Duodenal mucosa (tissue), 2 donors: Measurements from ENCODE around the gene REV3L.
A peak's percentile ranks its signal among the peaks of the same experiment; 100 is the strongest.

ENCODE experiments used
- H3K27ac ChIP-seq: one replicate; pipeline ENCODE4 v1.7.0; 2013; ENCODE audit warnings: low read depth, low read length
- H3K27me3 ChIP-seq, 2 donors: one replicate each; pipeline ENCODE4 v1.7.0; 2013; ENCODE audit warnings: low read length in 2 of 2, control low read depth in 1 of 2; ENCODE audit not compliant: insufficient read depth in 2 of 2, control insufficient read depth in 1 of 2
- H3K36me3 ChIP-seq, 2 donors: one replicate each; pipeline ENCODE4 v1.7.0; 2013; ENCODE audit warnings: low read length in 2 of 2, control low read depth in 1 of 2; ENCODE audit not compliant: insufficient read depth in 2 of 2, control insufficient read depth in 1 of 2
- H3K4me1 ChIP-seq, 2 donors: one replicate each; pipeline ENCODE4 v1.7.0; 2013; ENCODE audit warnings: low read length in 2 of 2, control low read depth in 1 of 2; ENCODE audit not compliant: insufficient read depth in 2 of 2, control insufficient read depth in 1 of 2
- H3K4me3 ChIP-seq, 2 donors: one replicate each; pipeline ENCODE4 v1.7.0; 2013; ENCODE audit warnings: low read length in 2 of 2, low read depth in 1 of 2
- H3K9ac ChIP-seq, 2 donors: one replicate each; pipeline ENCODE4 v1.7.0; 2013; ENCODE audit warnings: low read length in 2 of 2, low read depth in 1 of 2
- H3K9me3 ChIP-seq, 2 donors: one replicate each; pipeline ENCODE4 v1.7.0; 2013; ENCODE audit warnings: low read length in 2 of 2, control low read depth in 1 of 2; ENCODE audit not compliant: control insufficient read depth in 1 of 2

REV3L gene

GRCh38 chr6:111274593-111275217, 208.3 kb downstream of the REV3L start:
- H3K4me1 ChIP-seq, result peaks cover 0 to 9% of the 10 kb centered on the region in 2 donors
- H3K27me3 ChIP-seq, result no peaks in the 10 kb centered on the region
- H3K4me3 ChIP-seq, result no peak overlapping the region
- peaks cover 20 to 59% of the 10 kb centered on the region in 2 donors for H3K36me3 ChIP-seq
- H3K27ac ChIP-seq, result no peak overlapping the region
- peaks cover 5 to 12% of the 10 kb centered on the region in 2 donors for H3K9me3 ChIP-seq
- no peak overlapping the region for H3K9ac ChIP-seq

DNA sequence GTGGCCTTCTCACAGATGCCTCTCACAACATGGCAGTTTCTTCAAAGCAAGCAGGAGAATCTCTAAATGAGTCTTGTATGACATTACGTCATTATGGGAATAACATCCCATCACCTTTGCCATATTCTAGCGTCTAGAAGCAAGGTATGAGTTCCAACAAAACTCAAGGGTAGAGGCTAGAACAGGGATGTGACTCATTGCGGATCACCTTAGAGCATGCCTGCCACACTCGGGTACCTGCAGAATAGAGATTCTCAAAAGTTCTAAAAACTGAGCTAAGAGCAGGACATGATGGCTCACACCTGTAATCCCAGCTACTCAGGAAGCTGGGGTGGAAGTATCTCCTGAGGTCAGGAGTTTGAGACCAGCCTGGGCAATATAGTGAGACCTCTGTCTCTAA, 212.9 kb downstream of the REV3L start:
- no peaks in the 10 kb centered on the region for H3K27me3 ChIP-seq
- H3K27ac ChIP-seq, result no peak overlapping the region
- H3K4me1 ChIP-seq, result peaks cover 0 to 5% of the 10 kb centered on the region in 2 donors
- peaks cover 5 to 11% of the 10 kb centered on the region in 2 donors for H3K9me3 ChIP-seq
- H3K9ac ChIP-seq, result no peak overlapping the region
- H3K4me3 ChIP-seq, result no peak overlapping the region
- peaks cover 17 to 47% of the 10 kb centered on the region in 2 donors for H3K36me3 ChIP-seq

DNA sequence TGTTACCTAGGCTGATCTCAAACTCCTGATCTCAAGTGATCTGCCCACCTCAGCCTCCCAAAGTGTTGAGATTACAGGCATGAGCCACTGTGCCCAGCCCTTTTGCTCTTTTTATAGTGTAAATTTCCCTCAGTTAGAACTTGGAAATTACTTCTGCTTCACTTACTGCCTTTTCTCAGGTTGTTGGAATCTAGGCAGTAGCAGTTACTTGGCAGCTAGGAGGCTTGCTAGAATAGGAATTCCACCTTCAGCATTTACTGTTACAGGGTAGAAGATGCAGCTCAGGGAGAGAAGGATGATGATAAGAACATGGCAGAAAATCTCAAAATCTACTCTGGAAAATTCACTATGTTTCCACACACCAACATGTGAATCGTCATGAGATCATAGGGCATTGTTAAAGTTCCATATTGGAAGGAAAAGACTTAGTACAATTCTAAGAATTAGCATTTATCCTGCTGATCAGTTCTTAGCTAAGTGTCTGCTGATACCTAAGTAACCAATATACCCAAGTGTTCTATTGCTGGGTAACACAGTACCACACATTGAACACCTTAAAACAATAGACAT, 213.5 kb downstream of the REV3L start:
- peaks cover 0 to 5% of the 10 kb centered on the region in 2 donors for H3K4me1 ChIP-seq
- H3K36me3 ChIP-seq, result peaks cover 17 to 44% of the 10 kb centered on the region in 2 donors
- H3K9ac ChIP-seq, result no peak overlapping the region
- no peak overlapping the region for H3K4me3 ChIP-seq
- peaks cover 4 to 5% of the 10 kb centered on the region in 2 donors for H3K9me3 ChIP-seq
- H3K27me3 ChIP-seq, result no peaks in the 10 kb centered on the region
- no peak overlapping the region for H3K27ac ChIP-seq

- Histone ChIP-seq H3K9me3 (no peaks in the 10 kb centered on the region), H3K4me3 (no peak overlapping the region), H3K27ac (no peak overlapping the region), H3K4me1 (peaks cover 0 to 5% of the 10 kb centered on the region in 2 donors), H3K9ac (no peak overlapping the region), H3K27me3 (no peaks in the 10 kb centered on the region), H3K36me3 (peaks cover 16 to 35% of the 10 kb centered on the region in 2 donors)
These were observed 215.2 kb downstream of the REV3L start for GRCh38 chr6:111267764-111268333.

DNA sequence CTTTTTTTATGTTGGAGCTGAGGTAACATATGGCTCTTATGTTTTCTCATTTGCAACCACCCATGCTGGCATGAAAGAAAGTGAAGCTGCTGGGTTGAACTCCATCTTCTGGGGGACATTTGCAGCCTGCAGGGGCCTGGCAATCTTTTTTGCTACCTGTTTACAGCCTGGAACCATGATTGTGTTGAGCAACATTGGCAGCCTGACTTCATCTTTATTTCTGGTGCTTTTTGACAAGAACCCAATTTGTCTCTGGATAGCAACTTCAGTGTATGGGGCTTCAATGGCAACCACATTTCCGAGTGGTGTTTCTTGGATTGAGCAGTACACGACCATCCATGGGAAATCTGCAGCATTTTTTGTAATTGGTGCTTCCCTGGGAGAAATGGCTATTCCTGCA, 216.7 kb downstream of the REV3L start:
- Histone ChIP-seq H3K27ac (no peak overlapping the region), H3K9me3 (no peaks in the 10 kb centered on the region), H3K4me1 (peaks cover 0 to 5% of the 10 kb centered on the region in 2 donors), H3K9ac (no peak overlapping the region), H3K36me3 (peaks cover 20 to 41% of the 10 kb centered on the region in 2 donors), H3K27me3 (no peaks in the 10 kb centered on the region), H3K4me3 (no peak overlapping the region)

DNA sequence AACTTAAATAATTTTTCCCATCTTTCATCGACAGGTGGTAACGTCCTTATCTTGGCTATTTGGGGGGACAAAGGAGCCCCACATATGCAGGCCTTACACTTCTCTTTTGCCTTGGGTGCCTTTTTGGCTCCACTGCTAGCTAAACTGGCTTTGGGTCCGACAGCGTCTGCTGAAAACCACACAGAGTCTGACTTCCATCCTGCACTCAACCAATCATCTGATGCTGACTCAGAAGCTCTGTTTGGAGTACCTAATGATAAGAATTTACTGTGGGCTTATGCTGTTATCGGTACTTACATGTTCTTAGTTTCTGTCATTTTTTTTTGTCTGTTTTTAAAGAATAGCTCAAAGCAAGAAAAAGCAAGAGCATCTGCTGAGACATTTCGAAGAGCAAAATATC, 217.2 kb downstream of the REV3L start:
- Histone ChIP-seq H3K4me3 (no peak overlapping the region), H3K27me3 (no peaks in the 10 kb centered on the region), H3K36me3 (peaks cover 20 to 41% of the 10 kb centered on the region in 2 donors), H3K9ac (no peak overlapping the region), H3K27ac (no peak overlapping the region), H3K9me3 (no peaks in the 10 kb centered on the region), H3K4me1 (peaks cover 0 to 7% of the 10 kb centered on the region in 2 donors)

GRCh38 chr6:111263837-111264236, 219.2 kb downstream of the REV3L start:
- no peak overlapping the region for H3K9ac ChIP-seq
- no peaks in the 10 kb centered on the region for H3K27me3 ChIP-seq
- H3K4me3 ChIP-seq, result no peak overlapping the region
- H3K27ac ChIP-seq, result no peak overlapping the region
- H3K4me1 ChIP-seq, result peaks cover 0 to 14% of the 10 kb centered on the region in 2 donors
- no peaks in the 10 kb centered on the region for H3K9me3 ChIP-seq
- peaks cover 20 to 37% of the 10 kb centered on the region in 2 donors for H3K36me3 ChIP-seq

DNA sequence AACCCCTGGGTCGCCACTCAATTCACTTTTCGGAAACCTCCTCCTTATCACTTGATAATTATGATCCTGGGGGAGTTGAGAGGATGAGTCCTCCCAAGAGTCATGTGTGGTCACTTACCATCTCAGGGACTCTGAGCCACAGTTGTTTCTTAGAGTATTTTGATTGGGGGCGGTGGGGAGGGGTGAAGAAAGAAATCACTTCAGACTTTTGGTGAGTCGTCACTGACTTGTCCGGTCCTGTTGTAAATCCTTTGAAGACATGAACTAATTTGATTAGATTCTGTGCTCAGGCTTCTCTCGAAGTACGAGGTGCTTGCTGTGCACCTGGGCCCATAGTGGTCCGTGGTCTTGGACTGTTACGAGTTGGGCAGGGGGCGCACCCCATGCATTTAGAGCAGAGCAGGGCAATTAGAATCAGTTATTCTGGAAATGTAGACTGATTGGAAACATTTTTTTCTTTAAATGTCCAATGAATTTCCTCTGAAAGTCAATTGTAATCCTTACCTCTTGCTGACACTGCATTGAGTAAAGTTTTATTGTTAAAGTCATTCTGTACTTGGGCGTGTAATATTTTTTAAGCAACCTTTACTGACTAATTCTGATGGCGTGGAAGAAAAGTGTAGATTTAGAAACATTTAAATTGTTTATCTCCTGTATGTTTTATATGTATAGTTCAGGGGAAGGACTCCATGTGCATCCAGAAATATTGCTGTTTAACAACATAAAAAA, 222.3 kb downstream of the REV3L start:
- no peaks in the 10 kb centered on the region for H3K9me3 ChIP-seq
- H3K9ac ChIP-seq, result peak overlapping the region; percentile 21 to 39
- peaks cover 0 to 9% of the 10 kb centered on the region in 2 donors for H3K4me1 ChIP-seq
- H3K27me3 ChIP-seq, result no peaks in the 10 kb centered on the region
- no peak overlapping the region for H3K27ac ChIP-seq
- peak overlapping the region; percentile 59 to 72 for H3K4me3 ChIP-seq
- peaks cover 9 to 21% of the 10 kb centered on the region in 2 donors for H3K36me3 ChIP-seq

DNA sequence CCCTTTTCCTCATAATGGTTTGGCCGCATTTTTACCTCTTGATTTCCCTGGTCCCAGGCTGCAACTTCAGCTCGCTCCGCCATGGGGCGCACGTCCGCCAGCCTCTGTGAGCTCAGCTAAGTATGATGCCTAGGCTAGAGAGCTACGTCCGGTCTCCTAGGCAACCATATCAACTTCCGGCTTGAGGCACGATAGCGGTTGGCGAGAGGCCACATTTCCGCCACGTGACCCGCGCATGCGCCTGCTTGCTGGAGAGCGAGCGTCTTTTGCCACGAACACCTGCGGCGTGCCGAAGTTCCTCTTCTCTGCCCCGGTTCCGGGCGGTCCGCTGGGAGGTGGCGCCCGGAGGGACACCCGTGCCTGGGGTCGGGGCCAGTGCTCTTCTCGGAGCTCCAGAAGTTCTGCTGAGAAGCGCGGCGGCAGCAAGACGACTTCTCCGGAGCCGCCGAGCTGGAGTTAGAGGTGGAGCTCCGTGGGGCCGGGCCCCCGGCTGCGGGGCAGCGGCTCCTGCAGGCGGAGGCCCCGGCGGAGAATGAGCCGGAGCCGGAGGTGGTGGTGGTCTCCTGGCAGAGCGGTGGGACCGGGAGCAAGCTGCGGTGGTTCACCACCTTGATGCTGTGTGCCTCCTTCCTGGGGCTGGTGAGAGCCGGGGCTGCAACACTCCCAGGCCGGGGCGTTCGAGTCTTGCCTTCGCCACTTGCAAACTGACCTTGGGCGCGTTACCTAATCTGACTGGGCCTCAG, 223.8 kb downstream of the REV3L start:
- H3K4me3 ChIP-seq, result peak overlapping the region; percentile 72 to 93
- peak overlapping the region; percentile 75 to 88 for H3K9ac ChIP-seq
- H3K9me3 ChIP-seq, result no peaks in the 10 kb centered on the region
- peaks cover 9 to 11% of the 10 kb centered on the region in 2 donors for H3K36me3 ChIP-seq
- H3K4me1 ChIP-seq, result peaks cover 0 to 9% of the 10 kb centered on the region in 2 donors
- H3K27me3 ChIP-seq, result no peaks in the 10 kb centered on the region
- H3K27ac ChIP-seq, result peak overlapping the region; percentile 90
